Pericardium fibroblast (primary cell): ENCODE results near the gene TMSB10. TPM values are rescaled to one million over a fixed set of nuclear protein-coding genes. Genes with fewer than 3 reads are reported as not detected.

Experiments
- total RNA-seq: library from RNA; depleted of rRNA; stranded (reverse); fragments of >200 nt; gene quantifications from 2 replicates; pipeline ENCODE4 v1.2.3, GENCODE V29; 2015

The TMSB10 gene
- total RNA-seq: 4,346 and 7,384 TPM in 2 replicates

GRCh38 chr2:84905181-84906107 is at the start of gene TMSB10:
TMSB10 (plus strand) TSS chr2:84905656.

GRCh38 chr2:84880645-84881521 is 24.6 kb upstream of the TMSB10 start, which contains the start of gene TRABD2A:
TRABD2A (minus strand) TSS chr2:84881084; CDS start chr2:84881039, 45 bp downstream.

Other genes with a start within 250 kb of the TMSB10 start
- gene TRABD2A, start 24.6 kb upstream of the TMSB10 start, total RNA-seq: 0.51 and 5.8 TPM in 2 replicates
- 26.1 and 31.2 TPM in 2 replicates for gene KCMF1, start 65.5 kb downstream of the TMSB10 start, total RNA-seq
- gene TCF7L1, start 227.7 kb downstream of the TMSB10 start, total RNA-seq: 2.1 and 3.0 TPM in 2 replicates